Activated CD4-positive, alpha-beta T cell treated with anti-CD3 and anti-CD28 coated beads, Interleukin-2, amount 50 U/mL, for 48 hours (primary cell): Measurements from ENCODE around the gene BCAS4.
"Not testable (repeated sequence)": the region's sequence is repeated elsewhere in the genome, so short reads cannot be mapped to it uniquely, and the experiment has no call there.

Experiments used
- DNase-seq, 2 experiments: peaks; one replicate each; pipeline ENCODE4 v3.0.0-alpha.2; 2020

BCAS4 gene

DNA sequence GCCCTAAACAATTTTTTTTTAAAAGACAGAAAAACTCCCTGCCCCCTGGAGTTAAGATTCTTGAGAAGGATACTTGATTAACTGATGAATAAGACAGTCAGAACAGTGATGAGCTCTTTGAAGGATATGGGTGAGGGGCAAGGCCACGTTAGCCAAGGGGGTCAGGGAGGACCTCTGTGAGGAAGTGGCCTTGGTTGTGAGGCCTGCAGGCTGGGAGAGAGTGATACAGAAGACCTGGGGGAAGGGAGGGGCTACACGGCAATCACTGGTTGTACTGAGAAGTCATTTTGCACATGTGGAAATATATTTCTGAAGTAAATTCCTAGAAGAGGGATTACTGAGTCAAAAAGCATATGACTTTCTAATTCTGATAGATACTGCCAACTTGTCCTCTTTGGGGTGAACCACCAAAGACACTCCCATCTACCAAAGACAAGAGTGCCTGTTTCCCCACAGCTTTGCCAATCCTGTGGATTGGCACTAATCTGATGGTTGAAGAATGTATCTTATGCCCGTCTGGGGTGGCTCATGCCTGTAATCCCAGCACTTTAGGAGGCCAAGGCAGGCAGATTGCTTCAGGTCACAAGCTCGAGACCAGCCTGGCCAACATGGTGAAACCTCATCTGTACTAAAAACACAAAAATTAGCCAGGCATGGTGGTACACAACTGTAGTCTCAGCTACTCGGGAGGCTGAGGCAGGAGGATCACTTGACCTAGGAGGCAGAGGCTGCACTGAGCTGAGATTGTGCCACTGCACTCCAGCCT lies 22.3 kb upstream of the BCAS4 start:
- no peak for DNase-seq

DNA sequence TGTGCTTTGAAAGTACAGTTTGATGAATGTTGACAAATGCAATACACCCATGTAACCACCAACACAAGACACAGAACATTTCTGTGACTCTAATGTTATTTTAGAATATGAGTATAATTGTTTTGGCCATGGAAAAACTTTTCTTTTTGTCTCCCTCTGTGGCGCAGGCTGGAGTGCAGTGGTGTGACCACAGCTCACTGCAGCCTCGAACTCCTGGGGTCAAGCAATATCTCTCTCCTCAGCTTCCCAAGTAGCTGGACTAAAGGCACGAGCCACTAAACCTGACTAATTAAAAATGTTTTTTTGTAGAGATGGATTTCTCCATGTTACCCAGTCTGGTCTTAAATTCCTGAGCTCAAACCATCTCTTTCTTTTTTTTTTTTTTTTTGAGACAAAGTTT lies 20.3 kb upstream of the BCAS4 start:
- DNase-seq: no peak

DNA sequence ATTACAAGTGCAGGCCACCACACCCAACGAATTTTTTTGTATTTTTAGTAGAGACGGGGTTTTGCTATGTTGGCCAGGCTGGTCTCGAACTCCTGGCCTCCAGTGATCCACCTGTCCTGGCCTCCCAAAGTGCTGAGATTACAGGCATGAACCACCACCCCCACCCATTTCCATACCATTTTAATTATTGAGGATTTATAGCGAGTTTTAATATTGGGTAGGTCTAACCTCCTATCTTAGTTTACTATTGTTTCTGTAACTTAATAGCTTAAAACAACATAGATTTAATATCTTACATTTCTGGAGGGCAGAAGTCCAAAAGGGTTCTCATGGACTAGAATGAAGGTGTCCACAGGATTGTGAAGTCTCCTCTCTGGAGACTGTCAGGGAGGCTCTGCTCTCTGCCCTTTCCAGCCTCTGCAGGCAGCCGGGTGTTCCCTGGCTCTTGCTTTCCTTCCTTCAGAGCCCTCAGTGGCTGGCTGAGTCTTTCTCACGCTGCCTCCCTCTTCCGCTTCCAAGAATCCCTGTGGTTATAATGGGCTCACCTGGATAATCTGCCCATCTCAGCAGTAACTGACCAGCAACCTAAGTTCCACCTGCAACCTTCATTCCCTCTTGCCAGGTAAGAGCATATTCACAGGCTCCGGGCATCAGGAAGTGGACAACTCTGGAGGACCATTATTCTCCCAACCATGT lies 18.6 kb upstream of the BCAS4 start:
- no peak for DNase-seq

DNA sequence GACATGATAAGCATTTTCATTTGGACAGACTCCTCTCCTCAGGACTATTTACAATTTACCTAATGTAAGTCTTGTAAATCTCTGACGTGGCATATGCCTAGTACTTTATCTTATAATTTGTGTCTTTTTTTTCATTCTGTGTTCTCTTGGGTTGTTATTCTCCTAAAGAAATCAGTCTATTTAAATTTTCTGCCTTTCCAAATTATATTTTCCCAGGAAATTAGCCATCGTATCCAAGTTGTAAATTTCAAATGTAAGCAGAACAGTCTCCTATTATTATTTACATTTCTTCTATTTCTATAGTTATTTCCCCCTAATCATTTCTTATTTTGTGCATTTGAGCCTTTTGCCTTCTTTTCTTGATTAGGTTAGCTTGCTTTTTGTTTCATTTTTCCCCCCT lies 17.5 kb upstream of the BCAS4 start:
- no peak for DNase-seq

DNA sequence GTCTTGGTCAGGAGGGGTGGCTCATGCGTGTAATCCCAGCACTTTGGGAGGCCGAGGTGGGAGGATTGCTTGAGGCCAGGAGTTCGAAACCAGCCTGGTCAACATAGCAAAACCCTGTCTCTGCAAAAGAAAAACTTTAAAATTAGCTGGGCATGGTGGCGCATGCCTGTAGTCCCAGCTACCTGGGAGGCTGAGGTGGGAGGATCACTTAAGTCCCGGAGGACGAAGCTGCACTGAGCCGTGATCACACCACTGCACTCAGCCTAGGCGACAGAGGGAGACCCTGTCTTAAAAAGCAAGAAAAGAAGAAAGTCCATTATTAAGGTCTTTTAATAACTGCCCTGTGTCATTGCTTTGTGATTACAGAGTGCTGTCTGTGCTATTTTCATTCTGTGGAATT lies 15.9 kb upstream of the BCAS4 start:
- not testable (repeated sequence) for DNase-seq

DNA sequence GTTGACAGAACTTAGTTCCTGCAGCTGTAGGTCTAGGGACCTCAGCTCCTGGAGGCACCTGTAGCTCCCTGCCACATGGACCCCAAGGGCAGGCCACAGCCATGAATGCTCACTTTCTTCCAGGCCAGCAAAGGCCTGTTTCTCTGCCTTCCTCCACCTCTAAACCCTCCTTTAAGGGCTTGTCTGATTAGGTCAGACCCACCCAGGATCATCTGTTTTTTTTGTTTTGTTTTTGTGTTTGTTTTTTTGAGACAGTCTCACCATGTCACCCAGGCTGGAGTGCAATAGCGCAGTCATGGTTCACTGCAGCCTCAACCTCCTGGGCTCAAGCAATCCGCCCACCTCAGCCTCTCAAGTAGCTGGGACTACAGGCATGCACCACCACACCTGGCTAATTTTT lies 11.5 kb upstream of the BCAS4 start:
- DNase-seq: no peak

DNA sequence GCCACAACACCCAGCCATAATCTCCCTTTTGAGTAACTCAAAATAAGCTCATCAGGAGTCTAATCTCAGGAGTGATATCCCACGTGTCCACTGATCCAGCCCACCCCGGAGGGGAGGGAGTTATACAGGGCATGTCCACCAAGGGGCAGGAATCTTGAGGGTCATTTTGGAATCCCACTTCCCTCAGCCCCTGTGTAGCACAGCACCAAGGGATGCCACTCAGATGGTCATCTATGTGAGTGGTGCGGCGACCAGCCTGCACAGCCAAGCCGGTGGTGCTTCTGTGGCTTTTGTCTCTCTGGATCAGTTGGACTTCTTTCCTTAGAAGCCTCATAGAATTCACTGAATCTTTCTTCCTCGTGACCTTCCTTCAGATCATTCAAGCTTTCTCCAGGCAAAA lies 11.0 kb upstream of the BCAS4 start:
- no peak for DNase-seq

DNA sequence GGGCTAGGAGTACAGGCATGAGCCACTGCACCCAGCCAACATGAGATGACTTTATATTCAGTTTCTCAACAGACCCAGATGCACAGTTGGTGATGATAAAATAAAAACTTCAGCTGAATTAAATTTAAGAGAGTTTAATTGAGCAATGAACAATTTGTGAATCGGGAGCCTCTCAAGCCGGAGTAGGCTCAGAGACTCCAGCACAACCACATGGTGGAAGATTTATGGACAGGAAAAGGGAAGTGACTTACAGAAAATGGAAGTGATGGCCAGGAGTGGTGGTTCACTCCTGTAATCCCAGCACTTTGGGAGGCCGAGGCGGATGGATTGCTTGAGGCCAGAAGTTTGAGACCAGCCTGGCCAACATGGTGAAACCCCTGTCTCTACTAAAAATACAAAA lies 10.4 kb upstream of the BCAS4 start:
- DNase-seq: no peak

DNA sequence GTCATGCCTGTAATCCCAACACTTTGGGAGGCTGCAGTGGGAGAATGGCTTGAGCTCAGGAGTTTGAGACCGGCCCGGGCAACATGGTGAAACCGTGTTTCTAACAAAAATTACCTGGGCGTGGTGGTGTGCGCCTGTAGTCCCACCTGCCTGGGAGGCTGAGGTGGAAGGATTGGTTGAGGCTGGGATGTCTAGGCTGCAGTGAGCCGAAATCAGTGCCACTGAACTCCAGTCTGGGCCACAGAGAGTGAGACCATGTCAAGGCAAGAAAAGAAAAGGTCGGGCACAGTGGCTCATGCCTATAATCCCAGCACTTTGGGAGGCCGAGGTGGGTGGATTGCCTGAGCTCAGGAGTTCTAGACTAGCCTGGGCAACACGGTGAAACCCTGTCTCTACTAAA lies 8.2 kb upstream of the BCAS4 start:
- no peak for DNase-seq

DNA sequence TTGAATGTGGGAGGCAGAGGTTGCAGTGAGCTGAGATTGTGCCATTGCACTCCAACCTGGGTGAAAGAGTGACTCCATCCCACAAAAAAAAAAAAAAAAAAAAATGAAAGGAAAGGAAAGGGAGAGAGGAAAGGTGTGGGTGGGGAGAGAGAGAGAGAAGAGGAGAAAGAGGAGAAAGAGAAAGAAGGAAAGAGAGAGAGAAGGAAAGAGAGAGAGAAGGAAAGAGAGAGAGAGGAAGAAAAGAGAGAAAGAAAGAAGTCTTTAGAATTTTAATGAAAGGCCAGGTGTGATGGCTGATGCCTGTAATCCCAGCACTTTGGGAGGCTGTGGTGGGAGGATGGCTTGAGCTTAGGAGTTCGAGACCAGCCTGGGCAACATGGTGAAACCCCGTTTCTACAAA lies 7.7 kb upstream of the BCAS4 start:
- no peak for DNase-seq

DNA sequence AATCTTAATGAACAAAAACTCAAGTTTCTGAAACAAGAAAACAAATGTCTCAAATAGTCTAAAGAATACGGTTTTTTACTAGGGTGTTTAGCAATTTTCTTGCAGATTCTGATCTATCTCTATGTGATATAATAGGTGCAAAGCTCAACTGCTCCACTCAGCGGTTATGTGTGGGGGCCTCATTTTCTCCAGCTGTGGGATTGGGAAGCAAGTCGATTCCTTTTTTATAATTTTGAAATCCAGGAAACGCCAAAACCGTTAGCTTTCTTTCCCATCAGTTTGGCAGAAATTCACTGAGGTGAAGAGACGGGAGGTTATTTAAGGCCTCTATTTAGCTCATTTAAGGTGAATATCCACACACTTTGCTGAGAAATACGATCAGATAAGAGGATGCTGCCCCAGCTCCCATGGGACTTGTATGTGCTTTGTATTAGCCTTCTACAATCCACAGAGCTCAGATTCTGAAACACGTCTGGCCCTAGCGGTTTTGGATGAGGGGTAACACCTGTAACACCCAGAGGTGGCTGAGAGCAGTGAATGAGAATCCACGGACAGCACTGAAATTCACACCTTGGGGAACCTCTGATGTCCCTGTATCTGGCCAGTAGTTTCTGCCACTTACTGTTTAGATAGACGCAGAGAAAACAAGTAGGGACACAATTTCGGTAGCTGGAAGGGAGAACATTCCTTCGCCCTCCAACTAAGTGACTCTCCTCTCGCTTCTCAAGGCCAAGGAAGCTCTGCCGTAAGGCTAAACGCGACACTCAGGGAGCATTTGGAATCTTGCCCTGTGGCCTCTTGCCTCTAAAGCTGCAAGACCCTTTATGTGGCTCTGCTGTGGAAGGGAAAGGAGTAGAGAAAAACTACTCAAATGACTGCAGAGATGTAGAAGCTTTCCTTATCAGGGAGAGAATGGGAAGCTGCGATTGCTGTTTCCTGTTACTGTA lies 6.5 kb upstream of the BCAS4 start:
- no peak for DNase-seq

DNA sequence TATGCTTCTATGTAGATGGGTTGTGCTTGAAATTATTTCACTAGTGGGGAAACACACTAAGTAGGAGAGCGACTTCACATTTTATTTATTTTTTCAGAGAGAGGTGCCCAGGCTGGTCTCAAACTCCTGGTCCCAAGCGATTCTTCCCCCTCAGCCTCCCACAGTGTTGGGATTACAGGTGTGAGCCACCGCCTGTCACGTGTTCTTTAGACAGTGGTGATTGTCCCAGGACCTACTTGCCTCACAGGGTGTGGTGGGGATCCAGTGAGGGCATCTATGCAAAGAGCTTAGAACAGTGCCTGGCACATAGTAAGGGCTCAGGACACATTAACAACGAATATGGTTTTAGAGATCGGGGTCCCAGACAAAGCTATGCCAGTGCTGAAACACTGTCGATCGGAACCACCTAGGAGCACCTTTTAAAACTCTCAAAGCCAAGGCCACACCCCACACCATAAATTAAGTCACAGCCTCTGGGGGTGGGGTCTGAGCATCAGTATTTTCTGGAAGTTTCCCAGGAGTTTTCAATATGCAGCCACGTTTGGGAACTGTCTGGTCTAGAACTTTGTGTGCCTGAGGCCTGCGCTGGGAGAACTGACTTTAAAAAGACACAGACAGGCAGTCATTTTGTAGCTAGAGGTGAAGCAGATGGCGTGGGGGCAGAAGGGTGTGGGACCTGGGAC lies 4.8 kb upstream of the BCAS4 start:
- no peak for DNase-seq

DNA sequence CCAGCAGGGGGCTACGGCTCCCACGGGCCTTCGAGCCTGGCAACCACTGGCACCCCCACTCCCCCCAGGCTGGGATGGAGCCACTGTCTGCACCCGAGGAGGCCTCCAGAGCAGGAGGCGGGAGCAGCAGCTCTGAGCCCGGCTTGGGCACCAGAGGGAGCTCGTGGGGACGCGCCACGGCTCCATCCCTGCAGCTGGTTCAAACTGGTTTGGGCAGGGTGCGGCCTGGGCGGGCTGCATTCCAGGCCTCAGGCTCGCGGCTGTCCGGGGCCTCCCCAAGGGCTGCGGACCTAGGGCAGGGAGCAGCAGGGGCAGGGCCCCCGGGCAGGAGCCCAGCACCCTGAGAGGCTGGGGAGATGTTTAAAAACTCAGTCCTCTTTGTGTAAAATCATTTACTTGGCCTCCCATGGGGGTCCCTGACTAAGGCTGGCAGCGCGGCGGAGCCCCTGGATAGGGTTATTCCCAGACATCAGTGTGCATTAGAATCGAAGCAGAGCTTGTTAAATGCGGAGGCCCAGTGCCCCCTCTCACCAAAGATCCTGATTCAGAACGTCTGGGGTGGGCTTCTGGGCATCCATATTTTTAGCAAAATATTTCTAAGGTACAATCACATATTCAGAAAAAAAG lies 4.1 kb upstream of the BCAS4 start:
- DNase-seq: peak; percentile 84 to 87

DNA sequence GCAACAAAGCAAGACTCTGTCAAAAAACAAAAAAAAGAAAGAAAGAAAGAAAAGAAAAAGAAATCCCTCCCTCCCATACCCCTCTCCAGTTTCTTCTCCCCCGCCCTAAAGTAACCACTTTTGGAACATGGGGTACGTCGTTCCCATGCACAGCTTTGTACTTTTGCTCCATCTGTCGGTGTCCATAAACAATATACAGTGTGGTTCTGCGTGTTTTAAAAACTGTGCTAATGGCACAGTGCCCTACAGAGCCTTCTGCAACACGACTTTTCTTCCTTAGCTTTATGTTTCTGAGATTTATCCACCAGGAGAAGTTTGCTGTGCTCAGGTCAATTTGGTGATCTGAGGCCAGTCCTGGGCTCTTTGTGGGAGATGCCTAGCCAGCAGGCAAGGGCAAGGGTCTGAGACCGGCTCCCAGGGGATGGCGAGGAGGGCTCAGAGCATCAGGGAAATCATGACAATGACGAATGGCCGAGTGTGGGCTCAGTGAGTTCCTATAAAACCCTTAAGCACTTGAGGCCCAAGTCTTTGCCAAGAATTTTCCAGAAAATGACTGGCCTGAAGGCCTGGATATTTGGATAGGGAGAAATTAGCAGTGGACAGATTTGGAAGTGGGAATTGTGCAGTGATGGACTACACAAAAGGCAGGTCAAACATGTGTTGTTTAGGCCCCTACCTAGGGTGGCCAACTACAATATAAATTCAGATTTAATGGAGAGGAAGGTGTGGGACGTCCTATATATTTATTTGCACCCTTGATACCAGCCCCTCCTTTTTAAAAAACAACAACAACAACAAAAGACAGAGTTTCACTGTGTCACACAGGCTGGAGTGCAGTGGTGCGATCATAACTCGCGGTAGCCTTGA lies 1.9 kb upstream of the BCAS4 start:
- no peak for DNase-seq

DNA sequence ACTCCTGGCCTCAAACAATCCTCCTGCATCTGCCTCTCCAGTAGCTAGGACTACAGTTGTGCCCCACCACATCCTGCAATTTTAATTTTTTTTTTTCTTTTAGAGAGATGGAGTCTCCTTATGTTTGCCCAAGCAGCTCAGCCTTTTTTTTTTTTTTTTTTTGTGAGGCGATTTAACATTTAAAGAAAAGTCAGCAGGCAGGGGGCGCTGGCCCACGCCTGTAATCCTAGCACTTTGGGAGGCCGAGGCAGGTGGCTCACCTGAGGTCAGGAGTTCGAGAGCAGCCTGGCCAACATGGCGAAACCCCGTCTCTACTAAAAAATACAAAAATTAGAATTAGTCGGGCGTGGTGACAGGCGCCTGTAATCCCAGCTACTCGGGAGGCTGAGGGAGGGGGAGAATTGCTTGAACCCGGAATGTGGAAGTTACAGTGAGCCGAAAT lies 1.3 kb upstream of the BCAS4 start:
- DNase-seq: peak; percentile 62 to 71

DNA sequence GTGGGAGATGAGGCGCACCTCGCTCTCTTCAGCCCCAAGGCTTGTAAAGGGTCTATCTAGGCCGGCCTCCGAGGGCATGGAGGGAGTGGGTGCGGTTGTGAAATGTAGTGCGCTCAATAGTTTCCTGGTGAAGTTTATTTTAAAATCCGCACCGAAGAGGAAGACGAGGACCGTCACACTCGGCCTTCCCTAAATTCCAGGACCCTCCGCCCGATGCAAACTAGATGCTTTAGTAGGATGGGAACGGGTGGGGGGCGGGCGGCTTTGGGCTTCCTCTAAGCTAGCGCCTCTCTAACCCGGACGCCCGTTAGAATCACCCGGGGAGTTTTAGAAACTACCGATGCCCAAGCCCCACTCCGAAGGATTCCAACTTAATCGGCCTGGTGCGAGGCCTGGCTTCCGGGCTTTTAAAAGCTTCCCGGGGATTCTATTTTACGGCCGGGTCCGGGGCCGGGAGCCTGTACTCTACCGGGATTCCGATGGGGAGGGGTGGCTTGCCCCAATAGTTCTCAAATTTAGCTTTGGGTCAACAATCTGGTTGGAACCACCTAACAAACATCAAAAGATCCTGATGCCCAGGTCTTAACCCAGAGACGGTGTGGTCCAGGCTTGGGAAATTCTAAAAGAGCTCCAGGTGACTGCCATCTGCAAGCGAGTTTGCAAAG lies 548 bp upstream of the BCAS4 start:
- no peak for DNase-seq

DNA sequence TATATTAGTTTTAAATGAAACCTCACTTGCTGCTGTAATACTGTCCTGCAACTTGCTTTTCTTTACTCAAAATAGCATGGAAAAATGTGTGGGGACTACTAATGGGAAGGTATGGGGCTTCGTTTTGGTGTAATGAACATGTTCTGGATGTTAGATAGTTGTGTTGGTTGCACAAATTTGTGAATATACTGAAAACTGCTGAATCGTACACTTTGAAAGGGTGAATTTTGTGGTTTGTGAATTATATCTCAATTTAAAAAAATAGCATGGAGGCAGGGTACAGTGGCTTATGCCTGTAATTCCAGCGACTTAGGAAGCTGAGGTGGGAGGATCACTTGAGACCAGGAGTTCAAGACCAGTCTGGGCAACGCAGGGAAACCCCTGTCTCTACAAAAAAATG lies 2.3 kb downstream of the BCAS4 start:
- DNase-seq: no peak

DNA sequence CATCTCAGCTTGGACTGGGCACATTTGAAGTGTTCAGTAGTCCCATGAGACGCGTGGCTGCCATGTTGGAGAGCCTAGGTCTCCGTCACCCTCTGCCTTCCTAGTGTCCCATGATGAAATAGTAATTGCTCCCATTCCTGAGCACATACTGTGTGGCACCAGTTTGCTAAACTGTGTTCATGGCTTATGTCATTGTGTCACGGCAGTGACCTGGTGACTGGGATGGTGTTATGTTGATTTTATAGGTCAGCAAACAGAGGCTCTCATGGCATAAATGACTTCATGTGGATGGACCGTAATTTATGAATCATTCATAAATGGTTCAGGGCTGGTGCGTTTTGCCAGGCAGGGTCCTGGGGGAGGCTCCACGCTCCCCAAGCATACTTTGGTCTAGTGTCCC lies 3.8 kb downstream of the BCAS4 start:
- DNase-seq: no peak

DNA sequence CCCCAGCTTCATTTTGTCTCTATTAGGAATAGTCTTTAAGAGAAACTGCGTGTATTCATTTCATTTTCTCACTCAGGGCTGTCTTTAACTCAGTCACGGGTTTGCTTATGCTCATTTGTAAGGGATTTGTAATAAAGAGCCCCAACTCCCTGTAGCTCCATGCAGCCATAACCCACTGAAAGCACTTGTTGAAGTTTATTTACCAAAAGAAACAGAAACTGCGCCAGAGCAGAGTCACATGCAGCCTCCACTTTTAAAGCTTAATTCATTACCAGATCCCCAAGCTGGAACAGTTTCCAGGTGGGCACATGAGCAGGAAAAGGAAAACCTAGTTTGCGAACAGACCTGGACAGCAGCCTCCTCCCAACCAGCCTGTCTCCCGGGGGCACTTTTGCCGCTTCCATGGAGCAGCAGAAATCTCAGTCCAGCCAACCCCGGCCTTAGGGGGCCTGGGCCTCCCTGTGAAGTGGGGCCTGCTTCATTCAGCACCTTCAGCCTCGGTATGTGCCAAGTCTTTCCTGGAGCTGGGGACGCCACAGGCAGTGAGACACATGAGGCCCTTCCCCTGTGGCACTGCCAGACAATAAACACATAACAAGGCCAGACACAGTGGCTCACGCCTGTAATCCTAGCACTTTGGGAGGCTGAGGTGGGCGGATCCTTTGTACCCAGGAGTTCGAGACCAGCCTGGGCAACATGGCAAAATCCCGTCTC lies 4.5 kb downstream of the BCAS4 start:
- DNase-seq: no peak

DNA sequence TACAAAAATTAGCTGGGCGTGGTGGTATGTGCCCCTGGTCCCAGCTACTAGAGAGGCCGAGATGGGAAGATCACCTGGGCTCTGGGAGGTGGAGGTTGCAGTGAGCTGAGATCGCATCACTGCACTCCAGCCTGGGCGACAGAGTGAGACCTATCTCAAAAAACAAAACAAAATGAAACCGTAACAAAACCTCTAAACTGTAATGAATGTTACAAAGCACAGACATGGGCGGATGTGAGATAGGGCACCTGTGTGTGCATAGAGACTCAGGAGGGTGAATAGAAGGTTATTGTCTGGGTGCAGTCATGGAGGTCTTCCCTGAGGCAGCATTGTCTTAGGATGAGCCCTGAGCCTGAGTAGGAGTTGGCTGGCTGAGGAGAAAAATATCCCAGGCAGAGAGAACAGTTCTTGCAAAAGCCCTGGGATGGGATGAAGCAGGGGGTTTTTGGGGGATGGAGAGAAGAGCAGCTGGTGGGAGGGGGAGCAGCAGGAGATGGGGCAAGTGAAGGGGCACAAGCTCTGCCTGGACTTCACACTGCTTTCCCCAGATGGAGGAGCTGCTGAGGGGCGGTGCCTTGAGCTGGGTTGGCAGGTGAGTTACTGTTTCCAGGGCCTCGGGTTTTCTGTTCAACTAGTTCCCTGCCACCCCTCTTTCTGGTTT lies 5.2 kb downstream of the BCAS4 start:
- DNase-seq: no peak
